ENCODE data around the gene PLA1A. TPM values are rescaled to one million over a fixed set of nuclear protein-coding genes. Genes with fewer than 3 reads are reported as not detected.
A peak's percentile ranks its signal among the peaks of the same experiment; 100 is the strongest.

The PLA1A gene
- total and polyA plus RNA-seq, 4 donors, result 1.8 to 10.3 (median 6.6) TPM

- no peak for TF ChIP-seq CTCF (IDR thresholded peaks at IDR 0.05; ENCODE audit: control extremely low read depth, extremely low read depth)
- DNase-seq, result no peak
- Histone ChIP-seq H3K9me3 (ENCODE audit: control insufficient read depth in 4 of 4, insufficient read depth in 3 of 4, low read length in 3 of 4) (no peaks in the 10 kb centered on the region), H3K9ac (ENCODE audit: insufficient read depth in 1 of 2, low read length in 2 of 2) (no peak overlapping the region), H3K36me3 (ENCODE audit: control insufficient read depth in 4 of 4, insufficient read depth in 4 of 4, low read length in 4 of 4) (no peaks in the 10 kb centered on the region), H3K27ac (ENCODE audit: low read depth in 1 of 2, low read length in 1 of 2) (peak overlapping the region in 1 of 2 donors; percentile 57), H3K27me3 (ENCODE audit: control insufficient read depth in 3 of 3, insufficient read depth in 3 of 3, low read length in 2 of 3) (no peaks in the 10 kb centered on the region), H3K4me3 (no peak overlapping the region), H3K4me1 (ENCODE audit: control insufficient read depth in 5 of 5, insufficient read depth in 5 of 5, low read length in 5 of 5) (peaks cover 0 to 13% (median 0%) of the 10 kb centered on the region in 5 donors)
- 33 to 54% methylated on average over 8 of the region's 8 CpGs for WGBS, 2 donors
- no peak for ATAC-seq (ENCODE audit: insufficient read depth, low FRiP score)
Observed at GRCh38 chr3:119627461-119627860, 29.8 kb downstream of the PLA1A start.

- Histone ChIP-seq H3K4me3 (no peak overlapping the region), H3K9me3 (ENCODE audit: control insufficient read depth in 4 of 4, insufficient read depth in 3 of 4, low read length in 3 of 4) (no peaks in the 10 kb centered on the region), H3K9ac (ENCODE audit: insufficient read depth in 1 of 2, low read length in 2 of 2) (no peak overlapping the region), H3K36me3 (ENCODE audit: control insufficient read depth in 4 of 4, insufficient read depth in 4 of 4, low read length in 4 of 4) (no peaks in the 10 kb centered on the region), H3K27ac (ENCODE audit: low read depth in 1 of 2, low read length in 1 of 2) (peak overlapping the region in 1 of 2 donors; percentile 58), H3K4me1 (ENCODE audit: control insufficient read depth in 5 of 5, insufficient read depth in 5 of 5, low read length in 5 of 5) (peaks cover 0 to 13% (median 0%) of the 10 kb centered on the region in 5 donors), H3K27me3 (ENCODE audit: control insufficient read depth in 3 of 3, insufficient read depth in 3 of 3, low read length in 2 of 3) (no peaks in the 10 kb centered on the region)
- no peak for TF ChIP-seq CTCF (IDR thresholded peaks at IDR 0.05; ENCODE audit: control extremely low read depth, extremely low read depth)
- DNase-seq (no peak), ATAC-seq (ENCODE audit: insufficient read depth, low FRiP score) (no peak)
- WGBS, 2 donors, result 44 to 75% methylated on average over 4 of the region's 4 CpGs
Observed at GRCh38 chr3:119628390-119628789, 30.7 kb downstream of the PLA1A start.

GRCh38 chr3:119628816-119629445, 31.2 kb downstream of the PLA1A start:
- H3K27ac ChIP-seq (ENCODE audit: low read depth in 1 of 2, low read length in 1 of 2), result peak overlapping the region in 1 of 2 donors; percentile 58
- no peak overlapping the region for H3K9ac ChIP-seq (ENCODE audit: insufficient read depth in 1 of 2, low read length in 2 of 2)
- no peak for TF ChIP-seq CTCF (IDR thresholded peaks at IDR 0.05; ENCODE audit: control extremely low read depth, extremely low read depth)
- no peaks in the 10 kb centered on the region for H3K27me3 ChIP-seq (ENCODE audit: control insufficient read depth in 3 of 3, insufficient read depth in 3 of 3, low read length in 2 of 3)
- no peaks in the 10 kb centered on the region for H3K9me3 ChIP-seq (ENCODE audit: control insufficient read depth in 4 of 4, insufficient read depth in 3 of 4, low read length in 3 of 4)
- DNase-seq (no peak), ATAC-seq (ENCODE audit: insufficient read depth, low FRiP score) (peak; percentile 51)
- H3K4me1 ChIP-seq (ENCODE audit: control insufficient read depth in 5 of 5, insufficient read depth in 5 of 5, low read length in 5 of 5), result peaks cover 0 to 15% (median 0%) of the 10 kb centered on the region in 5 donors
- H3K36me3 ChIP-seq (ENCODE audit: control insufficient read depth in 4 of 4, insufficient read depth in 4 of 4, low read length in 4 of 4), result no peaks in the 10 kb centered on the region
- H3K4me3 ChIP-seq, result no peak overlapping the region
- 61 to 81% methylated on average over 1 of the region's 1 CpG for WGBS, 2 donors
